Thyroid gland (tissue), 4 donors: Measurements from ENCODE around the gene S100A16.
A peak's percentile ranks its signal among the peaks of the same experiment; 100 is the strongest.

ENCODE experiments used
- CTCF ChIP-seq, 6 experiments: fragments of 200-600 bp in 3 of 6; fragments of 450-650 bp in 3 of 6; sonication (generic) in 3 of 6; IDR thresholded peaks; one replicate each; pipeline ENCODE4 v1.5.1; 2016 to 2019; ENCODE audit warnings: antibody characterized with exemption in 6 of 6, mild to moderate bottlenecking in 2 of 6, inconsistent platforms in 1 of 6, moderate library complexity in 1 of 6
- POLR2A ChIP-seq, 2 donors: fragments of 450-650 bp; IDR thresholded peaks; one replicate each; pipeline ENCODE4 v1.6.1; 2017; ENCODE audit warnings: antibody characterized with exemption in 2 of 2, mild to moderate bottlenecking in 2 of 2, moderate library complexity in 1 of 2

- TF ChIP-seq POLR2A (IDR thresholded peaks at IDR 0.05): peak; percentile 2 to 72
- peak in 1 of 6 experiments; percentile 21 for TF ChIP-seq CTCF (IDR thresholded peaks at IDR 0.05)
These were observed 45.6 kb upstream of the S100A16 start, which contains the start of gene SNAPIN for GRCh38 chr1:153658400-153659174.
